GM18511 (cell line): Measurements from ENCODE around the gene CFDP1.

Experiments
- ATAC-seq: cut with Tn5 transposase; IDR thresholded peaks from one replicate; pipeline ENCODE4 v1.9.1; 2021; ENCODE audit warnings: mild to moderate bottlenecking, moderate library complexity; ENCODE audit not compliant: unreplicated experiment

Gene CFDP1

DNA sequence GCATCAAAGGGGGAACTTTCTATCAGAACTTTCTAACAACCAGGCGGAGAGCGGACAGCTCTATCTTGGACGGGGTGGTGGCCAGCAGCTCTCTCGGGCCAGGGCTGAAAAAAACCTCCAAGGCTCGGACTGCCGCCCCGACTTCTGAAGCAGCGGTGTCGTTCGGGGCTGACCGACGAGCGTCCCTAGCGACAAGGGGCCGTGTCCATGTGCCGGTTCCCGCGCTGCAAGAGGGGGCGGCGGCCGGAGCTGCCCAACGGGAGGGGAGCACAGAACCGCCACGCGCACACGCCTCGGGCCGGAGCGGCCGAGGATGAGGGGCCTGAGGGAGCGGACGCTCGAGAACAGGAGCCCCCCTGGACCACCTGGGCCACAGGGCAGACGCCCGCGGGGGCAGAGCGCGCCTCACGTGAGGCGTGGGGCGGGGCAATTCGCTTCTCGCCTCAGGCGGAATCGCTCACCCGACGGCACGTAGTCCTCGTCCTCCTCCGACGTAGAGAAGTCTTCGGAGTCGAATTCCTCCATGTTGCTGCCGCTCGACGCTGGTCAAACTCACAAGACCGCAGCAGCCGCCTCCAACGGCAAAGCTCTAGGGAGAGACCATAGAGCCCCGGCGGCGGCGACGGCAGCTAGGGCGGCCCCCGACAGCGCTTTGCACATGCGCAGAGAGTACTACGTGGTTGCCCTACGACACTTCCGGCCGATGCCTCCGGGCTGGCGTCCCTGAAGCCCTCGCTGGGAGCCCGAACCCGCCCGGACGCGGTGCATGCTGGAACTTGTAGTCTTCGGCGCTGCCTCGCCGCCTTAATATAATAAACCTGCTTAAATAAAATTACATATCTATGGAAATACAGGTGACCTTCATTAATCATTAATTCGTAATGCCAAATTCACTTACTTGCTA, at the start of gene CFDP1:
Gene CFDP1 (minus strand): TSS at position 676 of the 904 bp plus-strand sequence. CDS start 151 bp downstream, at position 525.
- ATAC-seq = peak; percentile 91

DNA sequence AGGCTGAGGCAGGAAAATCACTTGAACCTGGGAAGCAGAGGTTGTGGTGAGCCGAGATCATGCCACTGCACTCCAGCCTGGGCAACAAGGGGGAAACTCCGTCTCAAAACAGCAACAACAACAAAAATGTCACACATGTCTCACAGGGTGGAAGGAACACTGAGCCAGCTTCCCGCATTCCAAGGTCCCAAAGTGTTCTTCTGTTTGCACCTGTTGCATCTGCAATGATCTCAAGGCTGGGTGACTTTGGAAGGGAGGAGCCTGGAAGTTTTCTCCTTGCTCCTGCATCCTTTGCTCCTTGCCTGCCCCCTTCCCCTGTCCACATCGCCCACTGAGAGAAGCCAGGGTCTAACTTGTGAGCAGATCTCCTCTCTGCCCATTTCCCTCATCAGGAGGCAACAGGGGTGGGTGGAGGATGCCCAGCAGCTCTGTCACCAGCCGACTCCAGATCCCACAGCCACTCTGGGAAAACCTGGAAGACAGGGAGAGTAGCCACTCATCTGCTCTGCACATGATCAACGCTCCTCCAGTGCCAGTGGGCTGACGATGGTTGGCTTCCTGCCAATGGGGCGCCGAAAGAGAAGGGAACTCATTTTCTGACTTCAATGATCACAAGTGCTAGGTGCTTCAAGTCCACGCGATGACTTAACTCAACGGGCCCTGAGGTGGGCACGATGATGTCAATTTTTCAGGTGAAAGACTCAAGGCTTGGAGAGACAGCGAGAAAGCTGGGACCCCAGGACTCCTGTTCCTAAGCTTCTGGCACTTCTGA, 49.3 kb upstream of the CFDP1 start:
- ATAC-seq = no peak

- ATAC-seq = no peak
These were observed 48.2 kb upstream of the CFDP1 start for GRCh38 chr16:75481475-75481874.

GRCh38 chr16:75479421-75479990, 46.2 kb upstream of the CFDP1 start:
- ATAC-seq = no peak

DNA sequence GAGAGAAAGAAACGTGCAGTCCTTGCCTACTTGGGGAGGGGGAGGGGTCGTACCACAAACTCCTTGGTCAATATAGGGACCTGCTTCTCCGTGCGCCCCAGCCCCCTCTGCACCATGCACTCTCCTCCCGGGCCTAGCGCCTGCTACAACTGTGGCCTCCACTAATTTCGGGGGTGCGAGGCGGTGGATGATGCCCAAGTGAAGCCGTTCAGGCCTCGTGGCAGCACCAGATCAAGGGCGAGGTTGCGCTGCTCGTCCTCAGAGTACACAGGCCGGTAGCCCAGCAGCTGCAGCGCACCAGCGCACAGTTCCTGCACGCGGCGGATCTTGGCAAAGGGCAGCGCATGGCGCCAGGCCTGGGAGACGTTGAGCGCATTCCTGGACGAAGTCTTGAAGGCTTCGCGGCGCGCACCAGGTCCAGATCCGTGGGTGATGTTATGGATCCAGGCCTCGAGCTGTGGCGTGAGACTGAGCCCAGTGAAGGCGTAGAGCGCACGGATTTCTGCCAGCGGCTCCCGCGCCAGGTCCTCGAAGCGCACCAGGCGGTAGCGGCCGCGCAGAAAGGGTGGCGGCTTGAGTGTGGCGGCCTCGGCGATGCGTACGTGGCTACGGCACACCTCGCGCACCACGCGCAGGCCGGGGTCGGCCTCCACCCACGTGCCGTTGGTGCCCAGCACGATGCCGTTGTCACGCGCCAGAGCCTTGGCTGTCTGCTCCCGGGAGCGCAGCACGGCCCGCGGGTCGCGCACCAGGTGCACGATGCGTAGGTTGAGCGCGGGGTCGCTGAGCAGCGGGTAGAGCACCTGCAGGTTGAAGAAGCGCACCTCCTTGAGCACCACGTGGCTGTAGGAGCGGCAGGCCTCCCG, 45.4 kb upstream of the CFDP1 start:
- ATAC-seq = no peak

- no peak for ATAC-seq
These were observed 44.6 kb upstream of the CFDP1 start for GRCh38 chr16:75477680-75478473.

- no peak for ATAC-seq
These were observed 43.5 kb upstream of the CFDP1 start for GRCh38 chr16:75476817-75477216.

GRCh38 chr16:75475420-75475847, 42.1 kb upstream of the CFDP1 start:
- ATAC-seq = no peak

DNA sequence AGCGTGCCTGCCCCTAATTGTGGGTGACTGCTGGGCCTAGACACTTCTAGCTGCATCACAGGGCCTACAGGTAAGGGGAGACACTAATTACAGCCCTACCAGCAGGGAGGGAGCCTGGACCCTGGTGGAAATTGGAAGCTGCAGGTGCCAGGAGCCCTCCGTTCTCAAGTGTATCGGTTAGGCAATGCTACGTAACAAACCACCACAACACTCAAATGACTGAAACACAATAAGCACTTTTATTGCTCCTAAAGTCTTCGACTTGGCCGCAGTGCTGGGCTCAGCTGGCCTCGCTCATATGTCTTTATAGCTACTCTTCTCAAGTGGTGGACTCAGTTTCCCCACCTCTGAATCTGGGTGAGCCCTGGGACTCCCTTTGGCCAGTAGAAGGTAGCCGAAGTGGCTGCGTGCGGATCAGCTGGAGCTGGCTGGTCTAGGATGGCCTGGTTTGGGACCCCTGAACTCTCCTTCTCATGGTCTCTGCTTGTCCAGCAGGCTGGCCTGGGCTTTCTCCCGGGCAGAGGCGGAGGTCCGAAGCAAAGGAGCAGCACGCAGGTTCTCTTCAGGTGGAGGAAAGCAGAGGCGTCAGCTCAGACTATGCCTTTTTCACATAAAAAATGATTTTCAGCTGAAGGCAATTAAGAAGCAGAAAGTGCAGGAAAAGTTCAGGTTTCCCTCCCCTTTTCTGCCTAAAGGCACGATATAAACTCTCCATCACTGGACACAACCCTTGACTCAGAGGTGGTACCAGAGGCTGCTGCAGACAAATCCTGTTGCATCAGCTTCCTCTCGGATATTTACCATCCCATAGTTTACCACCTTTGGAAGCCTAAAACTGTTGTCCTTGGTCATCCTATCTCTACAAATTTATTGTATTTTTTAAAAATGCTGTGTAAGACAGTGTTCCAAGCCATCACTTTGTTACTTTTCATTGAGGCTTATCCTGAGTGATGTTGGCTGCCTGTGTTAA, 39.9 kb upstream of the CFDP1 start:
- ATAC-seq = no peak

DNA sequence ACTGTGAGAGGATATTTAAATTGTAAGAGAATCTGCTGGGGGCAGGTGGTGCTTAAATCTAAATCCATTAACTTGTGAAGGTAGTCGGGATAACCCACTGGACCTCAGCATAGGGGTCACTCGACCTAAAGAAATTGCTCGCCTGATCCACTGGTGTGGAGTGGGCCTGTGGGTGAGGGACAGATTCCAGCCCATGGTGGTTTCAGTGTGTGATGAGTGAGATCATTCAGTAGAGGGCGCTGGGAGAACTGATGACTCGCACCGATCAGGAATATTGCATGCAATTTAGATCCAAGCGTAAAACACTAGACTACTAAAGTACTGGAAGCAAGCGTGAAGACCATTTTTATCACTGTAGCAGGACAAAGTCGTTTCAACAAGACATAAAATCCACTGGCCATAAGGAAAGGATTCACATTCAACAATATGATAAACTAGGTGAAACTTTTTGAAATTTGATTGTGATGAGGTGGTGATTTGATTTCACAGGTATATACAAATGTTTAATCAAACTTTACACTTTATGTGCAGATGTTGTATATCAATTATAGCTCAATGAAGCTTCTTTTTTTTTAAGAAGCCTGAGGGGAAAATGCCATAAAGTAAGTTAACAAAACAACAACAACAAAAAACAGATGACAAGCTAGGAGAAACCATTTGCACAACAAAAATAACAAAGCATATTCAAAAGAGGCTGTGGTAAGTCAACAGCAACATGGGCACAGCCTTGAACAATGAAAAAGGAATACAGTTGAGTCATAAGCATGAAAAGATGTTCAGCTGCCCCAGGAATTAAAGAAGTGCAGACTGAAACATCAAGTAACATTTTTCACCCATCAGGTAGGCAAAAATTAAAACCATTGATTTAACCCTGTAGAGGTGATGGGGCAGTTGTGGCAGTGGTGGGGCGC, 38.7 kb upstream of the CFDP1 start:
- ATAC-seq = peak; percentile 88

DNA sequence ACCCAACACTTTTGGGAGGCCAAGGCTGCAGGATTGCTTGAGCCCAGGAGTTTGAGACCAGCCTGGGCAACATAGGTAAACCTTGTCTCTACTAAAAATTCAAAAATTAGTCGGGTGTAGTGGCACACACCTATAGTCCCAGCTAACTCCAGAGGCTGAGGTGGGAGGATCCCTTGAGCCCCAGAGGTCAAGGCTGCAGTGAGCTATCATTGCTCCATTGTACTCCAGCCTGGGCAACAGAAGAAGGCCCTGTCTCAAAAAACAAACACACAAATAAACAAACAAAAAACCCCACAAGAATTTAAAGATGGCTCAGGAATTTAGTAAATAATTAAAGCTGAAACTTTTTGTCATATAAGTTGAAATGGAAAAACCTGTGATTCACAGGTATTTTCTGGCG, 33.5 kb upstream of the CFDP1 start:
- no peak for ATAC-seq

DNA sequence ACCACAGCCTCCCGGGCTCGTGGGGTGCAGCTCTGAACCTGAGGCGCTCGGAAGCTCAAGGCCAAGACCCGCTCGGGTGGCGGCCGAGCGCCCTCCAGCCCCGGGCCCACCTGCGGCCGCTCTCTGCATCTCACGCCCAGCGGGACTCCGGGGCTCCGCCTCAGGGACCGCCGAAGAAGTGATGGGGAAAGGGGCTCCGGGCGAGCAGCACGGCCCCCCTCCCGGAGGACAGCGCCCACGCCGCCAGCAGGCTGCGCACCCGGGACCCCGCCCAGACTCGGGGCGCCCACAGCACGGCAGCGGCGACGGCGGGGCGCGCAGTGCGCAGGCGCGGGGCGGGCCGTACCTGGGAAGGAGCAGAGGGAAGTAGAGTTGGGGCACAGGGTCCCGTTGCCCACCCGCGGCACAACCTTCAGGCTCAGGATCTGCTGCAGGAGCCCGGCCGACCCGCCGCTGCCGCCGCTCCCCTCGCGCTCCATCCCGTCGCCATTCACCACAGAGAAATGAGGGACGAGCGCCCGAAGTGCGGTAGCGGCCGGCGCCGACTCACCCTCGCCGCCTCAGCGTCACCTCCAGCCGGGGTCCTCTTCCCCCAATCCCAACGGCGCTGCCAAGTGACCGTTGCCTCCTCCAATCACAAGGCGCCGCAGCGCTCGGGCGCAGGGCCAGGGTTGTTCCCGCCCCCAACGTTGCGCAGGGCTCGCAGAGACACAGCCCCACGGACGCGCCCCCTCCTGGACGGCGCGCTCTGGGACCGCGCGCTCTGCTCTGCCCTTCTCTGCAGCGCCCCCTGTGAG, 31.0 kb upstream of the CFDP1 start, which contains the start of gene TMEM170A:
Gene TMEM170A (minus strand): TSS at position 568 of the 797 bp plus-strand sequence. CDS start 89 bp downstream, at position 479.
- peak; percentile 90 for ATAC-seq

GRCh38 chr16:75463389-75464121, 30.3 kb upstream of the CFDP1 start:
- ATAC-seq = peak; percentile 21

- ATAC-seq = peak; percentile 19
These were observed 29.5 kb upstream of the CFDP1 start for GRCh38 chr16:75462806-75463205.

- no peak for ATAC-seq
These were observed 28.3 kb upstream of the CFDP1 start for GRCh38 chr16:75461575-75461974.

DNA sequence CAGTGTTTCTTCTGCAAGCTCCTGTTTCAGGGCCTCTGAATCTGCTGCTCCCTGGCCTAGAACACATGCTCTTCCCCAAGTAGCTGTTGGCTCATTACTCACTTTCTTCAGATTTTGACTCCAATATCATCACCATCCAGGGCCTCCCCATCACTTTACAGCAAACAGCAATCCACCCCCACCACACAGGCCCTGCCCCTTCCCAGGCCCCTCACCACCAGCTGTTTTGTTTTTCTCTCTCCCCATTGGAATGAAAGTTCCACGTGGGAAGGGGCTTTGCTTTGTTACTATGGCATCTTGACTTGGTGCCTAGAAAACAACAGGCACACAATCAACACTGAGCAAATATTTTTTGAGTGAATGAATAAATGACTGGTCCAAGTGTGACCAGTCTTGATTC, 27.1 kb upstream of the CFDP1 start:
- no peak for ATAC-seq
